ENCODE data around the gene CERK. TPM values are rescaled to one million over a fixed set of nuclear protein-coding genes. Genes with fewer than 3 reads are reported as not detected.

CERK gene
- total and polyA plus RNA-seq, 7 experiments from 2014 or later, result 40.4 to 138 (median 67.5) TPM

DNA sequence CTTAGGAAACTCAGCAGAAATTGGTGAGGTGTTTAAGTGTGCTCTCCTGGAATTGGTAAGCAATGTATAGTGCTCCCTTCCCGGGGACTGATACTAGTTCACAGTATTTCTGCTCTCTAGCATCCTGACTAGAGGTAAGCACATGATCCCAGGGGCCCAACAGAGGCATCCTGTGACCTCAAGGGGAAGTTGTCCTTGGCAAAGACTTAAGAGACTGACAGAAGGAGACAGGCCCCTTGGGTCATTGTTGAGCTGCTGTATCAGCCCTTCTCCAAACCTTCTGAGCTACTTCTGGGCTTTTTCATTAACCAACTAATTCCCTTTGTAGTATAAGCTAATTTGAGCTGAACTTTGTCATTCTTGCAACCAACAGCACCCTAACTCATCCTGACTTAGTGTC, 20.1 kb upstream of the CERK start:
- peaks cover 4 to 11% of the 10 kb centered on the region in 2 donors for H3K4me1 ChIP-seq (ENCODE audit: control insufficient read depth in 2 of 2, insufficient read depth in 2 of 2, low read length in 2 of 2)
- peaks cover 24 to 50% (median 44%) of the 10 kb centered on the region in 7 donors for H3K4me1 Mint-ChIP-seq
- no peak overlapping the region for H3K4me3 Mint-ChIP-seq
- peaks cover 0 to 14% (median 4%) of the 10 kb centered on the region in 5 donors for H3K36me3 Mint-ChIP-seq
- H3K27ac ChIP-seq (ENCODE audit: low read depth, low read length), result no peak overlapping the region
- H3K27me3 ChIP-seq (ENCODE audit: control insufficient read depth in 2 of 2, insufficient read depth in 2 of 2, low read length in 2 of 2), result no peaks in the 10 kb centered on the region
- H3K4me3 ChIP-seq (ENCODE audit: low read length), result no peak overlapping the region
- H3K36me3 ChIP-seq (ENCODE audit: control insufficient read depth in 2 of 3, insufficient read depth in 3 of 3, low read length in 3 of 3), result peaks cover 0 to 5% (median 0%) of the 10 kb centered on the region in 3 experiments
- peak overlapping the region in 3 of 9 donors; percentile 3 to 39 (median 31) for H3K27ac Mint-ChIP-seq
- DNase-seq (no peak), ATAC-seq (no peak)
- intact Hi-C loops (cut with micrococcal nuclease), result loop anchor here in 1 of 2 donors (1.0 kb wide), 1 partner anchor 45 kb away; no protein-coding TSS in a partner anchor
- peaks cover 3 to 15% (median 5%) of the 10 kb centered on the region in 11 donors for H3K9me3 Mint-ChIP-seq
- no peaks in the 10 kb centered on the region for H3K27me3 Mint-ChIP-seq
- ChIA-PET POLR2A (interaction anchor here (1.2 to 9.4 kb wide), 6 partner anchors 12 to 45 kb away, joined by 3 to 255 read pairs (median 8); partner anchors contain the start of gene CERK), CTCF (interaction anchor here (0.9 to 6.1 kb wide), 11 partner anchors 9 to 195 kb away, joined by 3 to 70 read pairs (median 8); partner anchors contain the start of gene CERK)
- peaks cover 0 to 6% (median 0%) of the 10 kb centered on the region in 3 experiments for H3K9me3 ChIP-seq (ENCODE audit: control insufficient read depth in 2 of 3, low read length in 3 of 3)

- Mint-ChIP-seq H3K27ac (peak overlapping the region in 3 of 9 donors; percentile 41 to 78 (median 45)), H3K36me3 (peaks cover 0 to 9% (median 4%) of the 10 kb centered on the region in 5 donors), H3K9me3 (peaks cover 3 to 15% (median 5%) of the 10 kb centered on the region in 11 donors), H3K4me3 (no peak overlapping the region), H3K27me3 (no peaks in the 10 kb centered on the region), H3K4me1 (peaks cover 23 to 42% (median 37%) of the 10 kb centered on the region in 7 donors)
- Histone ChIP-seq H3K4me1 (ENCODE audit: control insufficient read depth in 2 of 2, insufficient read depth in 2 of 2, low read length in 2 of 2) (peaks cover 4 to 9% of the 10 kb centered on the region in 2 donors), H3K9me3 (ENCODE audit: control insufficient read depth in 2 of 3, low read length in 3 of 3) (peaks cover 0 to 6% (median 0%) of the 10 kb centered on the region in 3 experiments), H3K36me3 (ENCODE audit: control insufficient read depth in 2 of 3, insufficient read depth in 3 of 3, low read length in 3 of 3) (no peaks in the 10 kb centered on the region), H3K4me3 (ENCODE audit: low read length) (no peak overlapping the region), H3K27ac (ENCODE audit: low read depth, low read length) (no peak overlapping the region), H3K27me3 (ENCODE audit: control insufficient read depth in 2 of 2, insufficient read depth in 2 of 2, low read length in 2 of 2) (no peaks in the 10 kb centered on the region)
- intact Hi-C loops (cut with micrococcal nuclease), result no loop called here
- DNase-seq (no peak), ATAC-seq (no peak)
- ChIA-PET CTCF (interaction anchor here (0.7 to 6.1 kb wide), 6 partner anchors 9 to 405 kb away, joined by 3 to 70 read pairs (median 7); partner anchors contain the start of gene CERK), POLR2A (interaction anchor here (1.1 to 9.4 kb wide), 7 partner anchors 11 to 46 kb away, joined by 3 to 255 read pairs (median 5); partner anchors contain the start of gene CERK)
Measured at GRCh38 chr22:46757104-46757503, 19.1 kb upstream of the CERK start.

DNA sequence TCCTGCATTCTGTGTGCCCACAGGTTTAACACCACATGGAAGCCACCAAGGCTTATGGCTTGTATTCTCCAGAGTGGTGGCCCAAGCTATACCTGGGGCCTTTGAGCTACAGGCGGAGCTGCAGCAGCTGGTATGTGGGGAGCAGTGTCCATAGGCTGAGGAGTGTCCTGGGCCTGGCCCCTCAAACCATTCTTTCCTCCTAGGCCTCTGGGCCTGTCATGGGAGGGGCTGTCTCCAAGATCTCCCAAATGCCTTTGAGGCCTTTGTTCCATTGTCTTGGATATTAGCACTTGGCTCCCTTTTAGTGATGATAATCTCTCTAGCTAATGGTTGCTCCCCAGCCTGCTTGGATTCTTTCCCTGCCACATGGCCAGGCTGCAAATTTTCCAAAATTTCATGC, 18.0 kb upstream of the CERK start:
- peaks cover 15 to 37% (median 27%) of the 10 kb centered on the region in 7 donors for H3K4me1 Mint-ChIP-seq
- H3K36me3 Mint-ChIP-seq, result peaks cover 0 to 9% (median 4%) of the 10 kb centered on the region in 5 donors
- Histone ChIP-seq H3K4me3 (ENCODE audit: low read length) (no peak overlapping the region), H3K4me1 (ENCODE audit: control insufficient read depth in 2 of 2, insufficient read depth in 2 of 2, low read length in 2 of 2) (no peaks in the 10 kb centered on the region), H3K36me3 (ENCODE audit: control insufficient read depth in 2 of 3, insufficient read depth in 3 of 3, low read length in 3 of 3) (no peaks in the 10 kb centered on the region), H3K9me3 (ENCODE audit: control insufficient read depth in 2 of 3, low read length in 3 of 3) (peaks cover 0 to 6% (median 0%) of the 10 kb centered on the region in 3 experiments), H3K27ac (ENCODE audit: low read depth, low read length) (no peak overlapping the region), H3K27me3 (ENCODE audit: control insufficient read depth in 2 of 2, insufficient read depth in 2 of 2, low read length in 2 of 2) (no peaks in the 10 kb centered on the region)
- ATAC-seq (no peak), DNase-seq (no peak)
- intact Hi-C loops (cut with micrococcal nuclease), result no loop called here
- H3K27ac Mint-ChIP-seq, result peak overlapping the region in 5 of 9 donors; percentile 62 to 88 (median 75)
- CTCF ChIA-PET, result interaction anchor here (0.7 to 6.1 kb wide), 4 partner anchors 10 to 45 kb away, joined by 5 to 70 read pairs (median 14); partner anchors contain the start of gene CERK
- H3K9me3 Mint-ChIP-seq, result peaks cover 3 to 15% (median 5%) of the 10 kb centered on the region in 11 donors
- H3K4me3 Mint-ChIP-seq, result no peak overlapping the region
- H3K27me3 Mint-ChIP-seq, result no peaks in the 10 kb centered on the region
- POLR2A ChIA-PET, result interaction anchor here (0.7 to 9.4 kb wide), 8 partner anchors 10 to 47 kb away, joined by 3 to 255 read pairs (median 4); partner anchors contain the start of gene CERK

- Mint-ChIP-seq H3K4me1 (peaks cover 11 to 37% (median 24%) of the 10 kb centered on the region in 7 donors), H3K27ac (peak overlapping the region in 1 of 9 donors; percentile 73), H3K27me3 (no peaks in the 10 kb centered on the region), H3K9me3 (peaks cover 3 to 15% (median 5%) of the 10 kb centered on the region in 11 donors), H3K4me3 (no peak overlapping the region), H3K36me3 (peaks cover 0 to 6% (median 4%) of the 10 kb centered on the region in 5 donors)
- ChIA-PET CTCF (interaction anchor here (0.7 to 6.1 kb wide), 3 partner anchors 17 to 192 kb away, joined by 3 to 70 read pairs (median 24); partner anchors contain the start of gene CERK), POLR2A (interaction anchor here (1.3 kb wide), 1 partner anchor 13 kb away, joined by 4 read pairs; no protein-coding TSS in a partner anchor)
- Histone ChIP-seq H3K4me1 (ENCODE audit: control insufficient read depth in 2 of 2, insufficient read depth in 2 of 2, low read length in 2 of 2) (peaks cover 3 to 4% of the 10 kb centered on the region in 2 donors), H3K27ac (ENCODE audit: low read depth, low read length) (no peak overlapping the region), H3K9me3 (ENCODE audit: control insufficient read depth in 2 of 3, low read length in 3 of 3) (peaks cover 0 to 6% (median 0%) of the 10 kb centered on the region in 3 experiments), H3K4me3 (ENCODE audit: low read length) (no peak overlapping the region), H3K27me3 (ENCODE audit: control insufficient read depth in 2 of 2, insufficient read depth in 2 of 2, low read length in 2 of 2) (no peaks in the 10 kb centered on the region), H3K36me3 (ENCODE audit: control insufficient read depth in 2 of 3, insufficient read depth in 3 of 3, low read length in 3 of 3) (no peaks in the 10 kb centered on the region)
- intact Hi-C loops (cut with micrococcal nuclease), result no loop called here
- DNase-seq (no peak), ATAC-seq (no peak)
Measured at GRCh38 chr22:46755525-46755924, 17.5 kb upstream of the CERK start.

- no peaks in the 10 kb centered on the region for H3K27me3 ChIP-seq (ENCODE audit: control insufficient read depth in 2 of 2, insufficient read depth in 2 of 2, low read length in 2 of 2)
- intact Hi-C loops (cut with micrococcal nuclease), result no loop called here
- H3K9me3 Mint-ChIP-seq, result peaks cover 3 to 15% (median 5%) of the 10 kb centered on the region in 11 donors
- peak overlapping the region in 2 of 9 donors; percentile 60 to 62 for H3K27ac Mint-ChIP-seq
- no peak overlapping the region for H3K27ac ChIP-seq (ENCODE audit: low read depth, low read length)
- H3K36me3 Mint-ChIP-seq, result peaks cover 0 to 6% (median 4%) of the 10 kb centered on the region in 5 donors
- ChIA-PET CTCF (interaction anchor here (6.1 kb wide), 1 partner anchor 47 kb away, joined by 70 read pairs; no protein-coding TSS in a partner anchor), POLR2A (interaction anchor here (1.0 to 1.3 kb wide), 2 partner anchors 12 to 16 kb away, joined by 3 to 4 read pairs; no protein-coding TSS in a partner anchor)
- no peaks in the 10 kb centered on the region for H3K27me3 Mint-ChIP-seq
- peaks cover 16 to 44% (median 31%) of the 10 kb centered on the region in 7 donors for H3K4me1 Mint-ChIP-seq
- H3K9me3 ChIP-seq (ENCODE audit: control insufficient read depth in 2 of 3, low read length in 3 of 3), result peaks cover 0 to 6% (median 0%) of the 10 kb centered on the region in 3 experiments
- H3K4me1 ChIP-seq (ENCODE audit: control insufficient read depth in 2 of 2, insufficient read depth in 2 of 2, low read length in 2 of 2), result peaks cover 10 to 11% of the 10 kb centered on the region in 2 donors
- H3K4me3 ChIP-seq (ENCODE audit: low read length), result no peak overlapping the region
- H3K36me3 ChIP-seq (ENCODE audit: control insufficient read depth in 2 of 3, insufficient read depth in 3 of 3, low read length in 3 of 3), result no peaks in the 10 kb centered on the region
- DNase-seq (no peak), ATAC-seq (no peak)
- H3K4me3 Mint-ChIP-seq, result no peak overlapping the region
Measured at GRCh38 chr22:46754826-46755225, 16.8 kb upstream of the CERK start.

DNA sequence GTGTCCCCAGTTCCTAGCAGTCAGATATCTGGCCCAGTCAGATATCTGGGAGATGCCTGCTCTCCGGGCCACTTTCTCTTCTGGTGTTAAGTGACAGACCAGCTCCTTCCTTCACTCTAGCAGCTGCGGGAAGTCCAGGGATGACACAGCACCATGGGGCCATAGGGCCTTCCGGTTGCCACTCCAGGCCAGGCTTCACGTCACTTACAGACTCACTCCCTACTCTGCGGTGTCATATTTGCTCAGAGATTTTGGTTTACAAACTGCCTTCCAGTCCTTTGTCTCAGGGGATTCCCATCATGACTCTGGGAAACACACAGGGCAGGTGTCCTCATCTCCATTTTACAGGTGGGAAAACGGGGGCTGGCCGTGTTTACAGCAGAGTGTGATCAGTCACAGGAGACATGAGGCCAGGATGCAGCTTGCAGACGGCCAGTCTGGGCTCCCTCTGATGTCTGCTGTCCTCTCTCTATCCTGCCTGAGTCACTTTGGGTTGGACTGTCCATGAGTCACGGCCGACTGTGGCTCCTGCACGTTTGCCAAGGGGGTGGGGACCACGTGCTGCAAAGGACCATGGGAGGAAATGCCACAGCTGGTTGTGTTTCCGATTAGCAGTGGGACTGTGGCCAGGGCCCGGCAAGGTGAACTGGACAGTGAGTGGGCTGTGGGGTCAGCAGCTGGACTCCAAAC, 16.2 kb upstream of the CERK start:
- Histone ChIP-seq H3K4me3 (ENCODE audit: low read length) (no peak overlapping the region), H3K27me3 (ENCODE audit: control insufficient read depth in 2 of 2, insufficient read depth in 2 of 2, low read length in 2 of 2) (no peaks in the 10 kb centered on the region), H3K36me3 (ENCODE audit: control insufficient read depth in 2 of 3, insufficient read depth in 3 of 3, low read length in 3 of 3) (no peaks in the 10 kb centered on the region), H3K4me1 (ENCODE audit: control insufficient read depth in 2 of 2, insufficient read depth in 2 of 2, low read length in 2 of 2) (peaks cover 15 to 17% of the 10 kb centered on the region in 2 donors), H3K9me3 (ENCODE audit: control insufficient read depth in 2 of 3, low read length in 3 of 3) (peaks cover 0 to 6% (median 0%) of the 10 kb centered on the region in 3 experiments), H3K27ac (ENCODE audit: low read depth, low read length) (no peak overlapping the region)
- Mint-ChIP-seq H3K27ac (peak overlapping the region in 6 of 9 donors; percentile 22 to 76 (median 52)), H3K4me3 (no peak overlapping the region), H3K4me1 (peaks cover 22 to 50% (median 36%) of the 10 kb centered on the region in 7 donors), H3K36me3 (peaks cover 0 to 6% (median 4%) of the 10 kb centered on the region in 5 donors), H3K9me3 (peaks cover 3 to 15% (median 5%) of the 10 kb centered on the region in 11 donors), H3K27me3 (no peaks in the 10 kb centered on the region)
- DNase-seq (no peak), ATAC-seq (peak; percentile 87)
- intact Hi-C loops (cut with micrococcal nuclease), result no loop called here
- POLR2A ChIA-PET, result interaction anchor here (1.0 kb wide), 1 partner anchor 16 kb away, joined by 3 read pairs; no protein-coding TSS in a partner anchor
- CTCF ChIA-PET, result interaction anchor here (6.1 kb wide), 1 partner anchor 47 kb away, joined by 70 read pairs; no protein-coding TSS in a partner anchor

Measured in naive thymus-derived CD4-positive, alpha-beta T cell (primary cell).